ENCODE data around the gene SCRG1. TPM values are rescaled to one million over a fixed set of nuclear protein-coding genes. Genes with fewer than 3 reads are reported as not detected.

SCRG1 gene
- 1.8 TPM for polyA plus RNA-seq (2013, experiment 1 of 2)
- 2.5 TPM for polyA plus RNA-seq (2013, experiment 2 of 2)

- Histone ChIP-seq H3K9me3 (ENCODE audit: control insufficient read depth, low read length) (no peaks in the 10 kb centered on the region), H3K4me3 (ENCODE audit: extremely low read depth, insufficient read depth, low read length, poor library complexity, severe bottlenecking) (no peak within 1 kb of the TSS), H3K4me1 (ENCODE audit: control insufficient read depth, insufficient read depth, low read length, poor library complexity, severe bottlenecking) (no peaks in the 10 kb centered on the region), H3K36me3 (ENCODE audit: control insufficient read depth, insufficient read depth, low read length) (no peaks in the 10 kb centered on the region), H3K27ac (ENCODE audit: low read depth, low read length, severe bottlenecking) (no peak within 1 kb of the TSS)
- 21 to 90% methylated on average over 2 to 3 of the region's 4 CpGs for WGBS, 2 experiments (ENCODE audit: insufficient coverage in 2 of 2)
These were observed at the start of gene SCRG1 for GRCh38 chr4:173398779-173399415. SCRG1 (minus strand) TSS chr4:173399116; CDS start chr4:173391414, 7,702 bp downstream.

- Histone ChIP-seq H3K9me3 (ENCODE audit: control insufficient read depth, low read length) (no peaks in the 10 kb centered on the region), H3K27ac (ENCODE audit: low read depth, low read length, severe bottlenecking) (no peak overlapping the region), H3K4me1 (ENCODE audit: control insufficient read depth, insufficient read depth, low read length, poor library complexity, severe bottlenecking) (peaks cover 4% of the 10 kb centered on the region), H3K36me3 (ENCODE audit: control insufficient read depth, insufficient read depth, low read length) (no peaks in the 10 kb centered on the region), H3K4me3 (ENCODE audit: extremely low read depth, insufficient read depth, low read length, poor library complexity, severe bottlenecking) (no peak overlapping the region)
- 100% methylated on average over 1 of the region's 2 CpGs; no CpG with 5 or more reads in 1 of the 2 experiments for WGBS, 2 experiments (ENCODE audit: insufficient coverage in 2 of 2)
These were observed 49.2 kb upstream of the SCRG1 start for GRCh38 chr4:173448103-173448502.

GRCh38 chr4:173446416-173446815, 47.5 kb upstream of the SCRG1 start:
- Histone ChIP-seq H3K9me3 (ENCODE audit: control insufficient read depth, low read length) (no peaks in the 10 kb centered on the region), H3K36me3 (ENCODE audit: control insufficient read depth, insufficient read depth, low read length) (no peaks in the 10 kb centered on the region), H3K4me3 (ENCODE audit: extremely low read depth, insufficient read depth, low read length, poor library complexity, severe bottlenecking) (no peak overlapping the region), H3K4me1 (ENCODE audit: control insufficient read depth, insufficient read depth, low read length, poor library complexity, severe bottlenecking) (peaks cover 4% of the 10 kb centered on the region), H3K27ac (ENCODE audit: low read depth, low read length, severe bottlenecking) (no peak overlapping the region)
- WGBS, 2 experiments (ENCODE audit: insufficient coverage in 2 of 2), result no CpG with 5 or more reads among the region's 1 CpG

GRCh38 chr4:173443121-173443520, 44.2 kb upstream of the SCRG1 start:
- no peaks in the 10 kb centered on the region for H3K36me3 ChIP-seq (ENCODE audit: control insufficient read depth, insufficient read depth, low read length)
- no peak overlapping the region for H3K27ac ChIP-seq (ENCODE audit: low read depth, low read length, severe bottlenecking)
- H3K9me3 ChIP-seq (ENCODE audit: control insufficient read depth, low read length), result no peaks in the 10 kb centered on the region

GRCh38 chr4:173442223-173442932, 43.5 kb upstream of the SCRG1 start:
- H3K4me3 ChIP-seq (ENCODE audit: extremely low read depth, insufficient read depth, low read length, poor library complexity, severe bottlenecking), result no peak overlapping the region
- H3K9me3 ChIP-seq (ENCODE audit: control insufficient read depth, low read length), result no peaks in the 10 kb centered on the region
- H3K4me1 ChIP-seq (ENCODE audit: control insufficient read depth, insufficient read depth, low read length, poor library complexity, severe bottlenecking), result no peaks in the 10 kb centered on the region
- 90 to 94% methylated on average over 9 of the region's 10 CpGs for WGBS, 2 experiments (ENCODE audit: insufficient coverage in 2 of 2)
- no peaks in the 10 kb centered on the region for H3K36me3 ChIP-seq (ENCODE audit: control insufficient read depth, insufficient read depth, low read length)
- no peak overlapping the region for H3K27ac ChIP-seq (ENCODE audit: low read depth, low read length, severe bottlenecking)

More at GRCh38 chr4:173443121-173443520, 44.2 kb upstream of the SCRG1 start:
- no peaks in the 10 kb centered on the region for H3K4me1 ChIP-seq (ENCODE audit: control insufficient read depth, insufficient read depth, low read length, poor library complexity, severe bottlenecking)
- no peak overlapping the region for H3K4me3 ChIP-seq (ENCODE audit: extremely low read depth, insufficient read depth, low read length, poor library complexity, severe bottlenecking)

- no peak overlapping the region for H3K4me3 ChIP-seq (ENCODE audit: extremely low read depth, insufficient read depth, low read length, poor library complexity, severe bottlenecking)
- no peaks in the 10 kb centered on the region for H3K36me3 ChIP-seq (ENCODE audit: control insufficient read depth, insufficient read depth, low read length)
- H3K27ac ChIP-seq (ENCODE audit: low read depth, low read length, severe bottlenecking), result no peak overlapping the region
- 100% methylated on average over 2 of the region's 3 CpGs for WGBS, 2 experiments (ENCODE audit: insufficient coverage in 2 of 2)
- H3K9me3 ChIP-seq (ENCODE audit: control insufficient read depth, low read length), result no peaks in the 10 kb centered on the region
- no peaks in the 10 kb centered on the region for H3K4me1 ChIP-seq (ENCODE audit: control insufficient read depth, insufficient read depth, low read length, poor library complexity, severe bottlenecking)
These were observed 42.0 kb upstream of the SCRG1 start for GRCh38 chr4:173440888-173441287.

- no peak overlapping the region for H3K4me3 ChIP-seq (ENCODE audit: extremely low read depth, insufficient read depth, low read length, poor library complexity, severe bottlenecking)
- no peaks in the 10 kb centered on the region for H3K4me1 ChIP-seq (ENCODE audit: control insufficient read depth, insufficient read depth, low read length, poor library complexity, severe bottlenecking)
- no peaks in the 10 kb centered on the region for H3K36me3 ChIP-seq (ENCODE audit: control insufficient read depth, insufficient read depth, low read length)
- no peak overlapping the region for H3K27ac ChIP-seq (ENCODE audit: low read depth, low read length, severe bottlenecking)
- no peaks in the 10 kb centered on the region for H3K9me3 ChIP-seq (ENCODE audit: control insufficient read depth, low read length)
- 75 to 79% methylated on average over 2 to 4 of the region's 6 CpGs for WGBS, 2 experiments (ENCODE audit: insufficient coverage in 2 of 2)
These were observed 37.9 kb upstream of the SCRG1 start for GRCh38 chr4:173436771-173437265.

- no peaks in the 10 kb centered on the region for H3K36me3 ChIP-seq (ENCODE audit: control insufficient read depth, insufficient read depth, low read length)
- no peaks in the 10 kb centered on the region for H3K9me3 ChIP-seq (ENCODE audit: control insufficient read depth, low read length)
- no peak overlapping the region for H3K4me3 ChIP-seq (ENCODE audit: extremely low read depth, insufficient read depth, low read length, poor library complexity, severe bottlenecking)
- 68 to 69% methylated on average over 3 to 5 of the region's 5 CpGs for WGBS, 2 experiments (ENCODE audit: insufficient coverage in 2 of 2)
- no peaks in the 10 kb centered on the region for H3K4me1 ChIP-seq (ENCODE audit: control insufficient read depth, insufficient read depth, low read length, poor library complexity, severe bottlenecking)
- H3K27ac ChIP-seq (ENCODE audit: low read depth, low read length, severe bottlenecking), result no peak overlapping the region
These were observed 37.2 kb upstream of the SCRG1 start for GRCh38 chr4:173436149-173436579.

- H3K36me3 ChIP-seq (ENCODE audit: control insufficient read depth, insufficient read depth, low read length), result no peaks in the 10 kb centered on the region
- no peak overlapping the region for H3K27ac ChIP-seq (ENCODE audit: low read depth, low read length, severe bottlenecking)
- WGBS, 2 experiments (ENCODE audit: insufficient coverage in 2 of 2), result 73% methylated on average over 2 of the region's 7 CpGs; no CpG with 5 or more reads in 1 of the 2 experiments
- no peak overlapping the region for H3K4me3 ChIP-seq (ENCODE audit: extremely low read depth, insufficient read depth, low read length, poor library complexity, severe bottlenecking)
- no peaks in the 10 kb centered on the region for H3K4me1 ChIP-seq (ENCODE audit: control insufficient read depth, insufficient read depth, low read length, poor library complexity, severe bottlenecking)
- no peaks in the 10 kb centered on the region for H3K9me3 ChIP-seq (ENCODE audit: control insufficient read depth, low read length)
These were observed 35.3 kb upstream of the SCRG1 start for GRCh38 chr4:173434231-173434630.

- Histone ChIP-seq H3K4me3 (ENCODE audit: extremely low read depth, insufficient read depth, low read length, poor library complexity, severe bottlenecking) (no peak overlapping the region), H3K4me1 (ENCODE audit: control insufficient read depth, insufficient read depth, low read length, poor library complexity, severe bottlenecking) (no peaks in the 10 kb centered on the region), H3K27ac (ENCODE audit: low read depth, low read length, severe bottlenecking) (no peak overlapping the region), H3K9me3 (ENCODE audit: control insufficient read depth, low read length) (no peaks in the 10 kb centered on the region), H3K36me3 (ENCODE audit: control insufficient read depth, insufficient read depth, low read length) (no peaks in the 10 kb centered on the region)
- WGBS, 2 experiments (ENCODE audit: insufficient coverage in 2 of 2), result 80 to 100% methylated on average over 2 to 3 of the region's 3 CpGs
These were observed 34.5 kb upstream of the SCRG1 start for GRCh38 chr4:173433447-173433846.

- H3K27ac ChIP-seq (ENCODE audit: low read depth, low read length, severe bottlenecking), result no peak overlapping the region
- no peaks in the 10 kb centered on the region for H3K4me1 ChIP-seq (ENCODE audit: control insufficient read depth, insufficient read depth, low read length, poor library complexity, severe bottlenecking)
- no peaks in the 10 kb centered on the region for H3K36me3 ChIP-seq (ENCODE audit: control insufficient read depth, insufficient read depth, low read length)
- no peak overlapping the region for H3K4me3 ChIP-seq (ENCODE audit: extremely low read depth, insufficient read depth, low read length, poor library complexity, severe bottlenecking)
- 98 to 100% methylated on average over 3 of the region's 5 CpGs for WGBS, 2 experiments (ENCODE audit: insufficient coverage in 2 of 2)
- no peaks in the 10 kb centered on the region for H3K9me3 ChIP-seq (ENCODE audit: control insufficient read depth, low read length)
These were observed 33.5 kb upstream of the SCRG1 start for GRCh38 chr4:173432430-173432829.

All from mesodermal cell (in vitro differentiated cells).